ENCODE data around the gene ZNF280A.
"Not testable (repeated sequence)": the region's sequence is repeated elsewhere in the genome, so short reads cannot be mapped to it uniquely, and the experiment has no call there.

ZNF280A gene

DNA sequence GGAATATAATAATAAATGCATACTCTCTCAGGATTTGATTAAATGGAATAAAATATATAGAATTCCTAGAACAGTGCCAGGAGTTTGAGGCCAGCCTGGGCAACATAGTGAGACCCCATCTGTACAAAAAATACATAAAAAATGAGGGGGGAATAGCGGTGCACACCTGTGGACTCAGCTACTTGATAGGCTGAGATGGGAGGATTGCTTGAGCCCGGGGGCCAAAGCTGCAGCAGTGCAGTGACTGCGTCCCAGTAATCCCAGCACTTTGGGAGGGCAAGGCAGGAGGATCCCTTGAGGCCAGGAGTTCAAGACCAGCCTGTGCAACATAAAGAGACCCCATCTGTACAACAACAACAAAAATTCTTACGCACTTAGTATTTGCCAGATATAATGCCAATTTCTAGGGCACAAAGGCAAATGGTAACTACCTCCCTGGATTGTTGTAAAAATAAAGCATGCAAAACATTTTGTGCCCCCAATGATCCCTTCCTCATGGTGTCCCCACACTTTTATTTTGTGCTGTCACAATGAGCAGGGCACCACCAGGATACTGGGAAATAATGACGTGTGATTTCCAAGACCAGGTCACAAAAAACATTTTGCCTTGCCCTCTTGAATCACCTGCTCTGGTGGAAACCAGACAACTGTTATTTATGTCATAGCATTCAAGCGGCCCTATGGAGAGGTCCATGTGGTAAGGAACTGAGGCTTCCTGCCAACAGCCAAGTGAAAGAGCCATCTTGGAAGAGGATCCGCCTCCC, 18.3 kb upstream of the ZNF280A start:
- DNase-seq, result no peak

DNA sequence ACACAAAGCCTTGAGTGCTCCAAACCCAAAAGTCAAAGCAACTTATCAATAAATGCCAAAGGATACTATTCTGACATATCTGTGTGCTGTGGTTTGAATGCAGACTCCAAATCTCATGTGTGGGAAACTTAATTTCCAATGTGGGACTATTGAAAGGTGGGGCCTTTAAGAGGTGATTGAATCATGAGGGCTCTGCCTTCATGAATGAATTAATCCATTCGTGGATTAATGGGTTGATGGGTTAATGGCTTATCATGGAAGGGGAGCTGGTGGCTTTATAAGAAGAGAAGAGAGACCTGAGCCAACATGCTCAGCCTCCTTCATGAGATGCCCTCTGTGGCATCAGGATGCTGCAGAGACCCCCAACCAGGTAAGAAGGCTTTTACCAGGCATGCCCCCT, 16.8 kb upstream of the ZNF280A start:
- DNase-seq, result no peak

DNA sequence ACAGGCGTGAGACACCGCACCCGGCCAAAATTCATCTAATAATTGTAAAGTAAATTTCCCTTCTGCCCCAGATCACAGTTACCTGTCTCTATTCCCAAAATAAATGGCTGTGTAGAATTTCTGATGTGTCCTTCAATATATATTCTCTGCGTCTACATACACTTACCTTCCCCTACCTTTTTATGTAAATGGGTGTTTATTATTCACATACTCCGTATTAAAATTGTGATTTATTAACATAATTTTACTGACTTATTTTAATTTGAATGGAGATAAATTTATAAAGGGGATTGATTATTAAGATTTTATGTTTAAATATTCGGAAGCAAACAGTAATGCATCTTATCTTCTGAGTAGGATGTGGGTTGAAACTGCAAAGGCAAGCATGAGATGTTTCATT, 16.4 kb upstream of the ZNF280A start:
- DNase-seq, result no peak

DNA sequence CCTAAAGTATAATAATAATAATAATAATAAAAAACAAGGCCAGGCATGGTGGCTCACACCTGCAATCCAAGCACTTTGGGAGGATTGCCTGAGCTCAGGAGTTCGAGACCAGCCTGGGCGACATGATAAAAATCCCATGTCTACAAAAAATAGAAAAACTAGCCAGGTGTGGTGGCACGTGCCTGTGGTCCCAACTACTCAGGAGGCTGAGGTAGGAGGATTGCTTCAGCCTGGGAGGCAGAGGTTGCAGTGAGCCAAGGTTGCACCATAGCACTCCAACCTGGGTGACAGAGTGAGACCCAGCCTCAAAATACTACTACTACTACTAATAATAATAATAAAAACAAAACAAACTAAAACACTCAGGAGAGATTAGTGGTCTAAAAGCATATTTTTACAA, 15.6 kb upstream of the ZNF280A start:
- no peak for DNase-seq

- DNase-seq, result no peak
These were observed 14.7 kb upstream of the ZNF280A start for GRCh38 chr22:22534604-22535415.

GRCh38 chr22:22533863-22534262, 13.8 kb upstream of the ZNF280A start:
- no peak for DNase-seq

GRCh38 chr22:22533417-22533816, 13.3 kb upstream of the ZNF280A start:
- no peak for DNase-seq

- DNase-seq, result not testable (repeated sequence)
These were observed 12.5 kb upstream of the ZNF280A start for GRCh38 chr22:22532547-22533071.

DNA sequence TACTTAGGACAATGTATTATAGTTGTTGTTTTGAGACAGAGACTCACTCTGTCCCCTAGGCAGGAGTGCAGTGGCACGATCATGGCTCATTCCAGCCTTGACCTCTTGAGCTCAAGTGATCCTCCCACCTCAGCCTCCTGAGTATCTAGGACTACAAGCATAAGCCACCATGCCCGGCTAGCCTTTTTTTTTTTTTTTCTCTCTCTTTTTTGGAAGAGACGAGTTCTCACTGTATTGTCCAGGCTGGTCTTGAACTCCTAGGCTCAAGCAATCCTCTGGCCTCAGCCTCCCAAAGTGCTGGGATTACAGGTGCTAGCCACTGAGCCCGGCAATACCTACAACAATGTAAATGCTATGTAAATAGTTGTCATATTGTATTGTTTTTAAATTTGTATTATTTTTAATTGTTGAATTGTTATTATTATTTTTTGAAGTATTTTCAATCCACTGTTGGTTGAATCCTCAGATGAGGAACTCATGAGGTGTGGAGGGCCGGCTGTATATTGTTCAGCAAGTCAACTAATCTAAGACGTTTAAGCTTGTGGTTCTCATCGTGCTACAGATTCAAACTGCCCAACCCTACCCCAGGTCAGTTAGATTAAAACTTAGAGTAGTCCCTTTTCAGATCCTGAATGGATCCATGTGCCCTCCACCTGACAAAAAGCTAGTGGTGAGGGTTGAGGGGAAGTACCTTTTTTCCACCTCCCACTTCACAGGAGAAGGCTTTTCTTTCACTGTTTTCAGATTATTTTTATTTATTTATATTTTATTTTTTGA, 11.9 kb upstream of the ZNF280A start:
- DNase-seq, result no peak

- no peak for DNase-seq
These were observed 8.7 kb upstream of the ZNF280A start for GRCh38 chr22:22528780-22529179.

DNA sequence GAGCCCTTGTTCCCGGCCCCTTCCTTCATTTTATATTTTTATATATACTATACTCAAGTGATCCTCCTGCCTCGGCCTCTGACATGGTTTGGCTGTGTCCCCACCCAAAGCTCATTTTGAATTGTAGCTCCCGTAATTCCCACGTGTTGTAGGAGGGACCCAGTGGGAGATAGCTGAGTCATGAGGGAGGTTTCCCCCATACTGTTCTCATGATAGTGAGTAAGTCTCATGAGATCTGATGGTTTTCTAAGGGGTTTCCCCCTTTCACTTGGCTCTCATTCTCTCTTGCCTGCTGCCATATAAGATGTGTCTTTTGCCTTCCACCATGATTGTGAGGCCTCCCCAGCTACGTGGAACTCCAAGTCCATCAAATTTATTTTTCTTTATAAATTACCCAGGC, 7.2 kb upstream of the ZNF280A start:
- no peak for DNase-seq

- no peak for DNase-seq
These were observed 6.2 kb upstream of the ZNF280A start for GRCh38 chr22:22526125-22526912.

GRCh38 chr22:22523494-22523893, 3.4 kb upstream of the ZNF280A start:
- no peak for DNase-seq

DNA sequence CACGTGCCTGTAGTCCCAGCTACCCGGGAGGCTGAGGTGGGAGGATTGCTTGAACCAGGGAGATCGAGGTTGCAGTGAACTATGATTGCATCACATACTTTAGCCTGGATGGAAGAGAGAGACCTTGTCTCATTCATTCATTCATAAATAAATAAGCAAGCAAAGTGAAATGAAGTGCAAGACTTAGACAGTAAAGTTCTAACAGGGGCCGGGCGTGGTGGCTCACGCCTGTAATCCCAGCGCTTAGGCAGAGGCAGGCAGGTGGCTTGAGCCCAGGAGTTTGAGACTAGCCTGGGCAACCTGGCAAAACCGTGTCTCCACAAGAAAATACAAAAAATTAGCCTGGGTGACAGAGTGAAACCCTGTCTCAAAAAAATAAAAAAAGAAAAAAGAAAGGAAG, 1.6 kb upstream of the ZNF280A start:
- DNase-seq, result no peak

- DNase-seq, result no peak
These were observed 865 bp upstream of the ZNF280A start for GRCh38 chr22:22520667-22521602.

DNA sequence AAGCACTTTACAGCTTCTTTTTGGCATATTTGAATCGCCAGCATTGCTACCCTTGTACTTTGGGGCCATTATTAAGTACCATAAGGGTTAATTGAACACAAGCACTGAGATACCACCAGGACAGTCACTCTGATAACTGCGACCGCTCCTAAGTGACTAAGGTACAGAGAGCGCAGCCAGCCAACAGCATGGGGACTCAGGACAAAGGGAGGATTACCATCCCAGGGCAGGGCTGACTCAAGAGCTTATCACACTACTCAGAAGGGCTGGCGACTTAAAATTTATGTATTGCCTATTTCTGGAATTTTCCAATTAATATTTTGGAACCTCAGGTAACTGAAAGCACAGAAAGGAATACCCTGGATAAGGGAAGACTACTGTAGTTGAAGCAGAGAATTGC, 479 bp downstream of the ZNF280A start:
- DNase-seq, result no peak

DNA sequence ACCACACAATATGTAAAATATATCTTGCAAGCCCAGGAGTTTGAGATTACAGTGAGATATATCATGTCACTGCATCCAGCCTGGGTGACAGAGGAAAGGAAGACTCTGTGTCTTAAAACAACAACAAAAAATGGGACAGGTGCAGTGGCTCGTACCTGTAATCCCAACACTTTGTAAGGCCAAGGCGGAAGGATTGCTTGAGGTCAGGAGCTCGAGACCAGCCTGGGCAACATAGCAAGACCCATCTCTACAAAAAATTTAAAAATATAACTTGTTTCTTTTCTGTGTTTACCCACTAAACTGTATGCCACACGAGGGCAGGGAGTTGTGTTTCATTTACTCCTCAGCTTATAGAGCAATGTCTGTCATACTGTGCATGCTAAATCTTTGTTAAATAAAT, 3.1 kb downstream of the ZNF280A start:
- no peak for DNase-seq

- DNase-seq, result no peak
These were observed 4.2 kb downstream of the ZNF280A start for GRCh38 chr22:22515890-22516289.

DNA sequence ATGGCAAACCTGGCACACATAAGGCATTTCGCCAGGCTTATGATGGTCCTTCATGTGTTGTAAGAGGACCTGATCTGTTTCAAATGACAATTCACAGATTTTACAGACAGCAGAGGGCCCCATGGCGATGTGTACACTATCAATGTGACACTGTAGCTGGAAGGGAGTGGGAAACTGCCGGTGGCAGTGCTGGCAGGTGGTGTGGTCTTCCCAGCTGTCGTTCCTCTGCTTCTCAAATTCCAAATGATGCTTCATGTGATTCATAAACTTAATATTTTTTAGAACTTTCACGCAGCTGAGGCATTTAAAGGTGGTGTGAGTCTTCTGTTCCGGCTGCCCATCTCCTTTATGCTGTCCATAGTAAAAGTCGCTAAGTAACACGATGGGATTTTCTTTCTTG, 5.6 kb downstream of the ZNF280A start:
- DNase-seq, result not testable (repeated sequence)

DNA sequence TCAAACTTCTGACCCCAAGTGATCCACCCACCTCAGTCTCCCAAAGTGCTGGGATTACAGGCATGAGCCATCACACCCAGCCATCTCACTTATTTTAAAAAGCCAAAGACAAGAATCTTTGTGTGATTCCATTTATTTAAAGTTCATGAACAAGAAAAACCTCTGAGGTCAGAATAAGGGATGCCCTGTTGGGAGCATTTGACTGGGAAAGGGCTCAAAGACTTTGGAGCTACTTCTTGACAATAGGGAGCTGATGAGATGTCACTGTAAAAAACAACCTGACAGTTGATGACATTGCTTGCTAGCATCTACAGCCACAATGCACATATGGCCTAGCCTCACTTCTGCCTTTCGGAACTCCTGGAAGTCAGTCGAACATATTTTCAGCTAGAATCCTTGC, 6.5 kb downstream of the ZNF280A start:
- DNase-seq, result no peak

DNA sequence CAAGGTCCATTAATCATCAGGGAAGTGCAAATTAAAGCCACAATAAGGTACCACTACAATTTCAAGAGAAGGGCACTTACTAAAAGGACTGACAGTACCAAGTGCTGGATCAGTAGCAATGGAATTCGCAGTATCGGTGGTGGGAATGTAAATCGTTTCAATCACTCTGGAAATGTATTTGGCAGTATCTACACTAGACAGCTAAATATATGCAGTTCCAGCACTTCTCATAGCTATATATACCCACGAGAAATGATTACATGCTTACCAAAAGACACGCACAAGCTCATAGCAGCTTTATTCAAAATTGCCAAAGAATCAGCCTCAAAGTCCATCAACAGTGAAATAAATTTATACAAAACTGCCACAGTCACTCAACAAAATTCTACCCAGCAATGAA, 7.1 kb downstream of the ZNF280A start:
- no peak for DNase-seq

Data from COR-L47 (cell line).